CD4-positive, alpha-beta T cell treated with Interleukin-6 for 4 hours (primary cell): ENCODE measurements around the gene SMIM15.

Experiments
- DNase-seq: peaks from one replicate; pipeline ENCODE4 v3.0.0-alpha.2; 2020; ENCODE audit warnings: mixed read lengths

The SMIM15 gene

DNA sequence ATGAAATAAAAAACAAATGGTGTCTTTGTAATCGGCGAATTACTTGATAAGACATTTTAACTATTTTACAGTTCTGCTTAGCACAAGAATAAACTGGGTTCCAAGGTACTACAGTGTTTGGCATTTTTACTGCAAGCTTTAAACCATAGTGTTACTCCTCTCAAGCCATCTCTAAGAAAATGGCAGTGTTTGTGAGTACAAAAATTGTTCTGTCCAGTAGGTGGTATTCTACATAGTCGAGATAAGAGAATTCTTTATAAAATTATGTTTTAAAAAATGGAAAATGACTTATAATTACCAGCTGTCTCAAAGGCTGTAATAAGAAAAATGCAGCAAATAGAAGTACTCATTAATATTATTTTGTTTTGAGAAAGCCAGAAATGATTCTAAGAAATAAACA, 3.2 kb downstream of the SMIM15 start:
- DNase-seq: no peak

DNA sequence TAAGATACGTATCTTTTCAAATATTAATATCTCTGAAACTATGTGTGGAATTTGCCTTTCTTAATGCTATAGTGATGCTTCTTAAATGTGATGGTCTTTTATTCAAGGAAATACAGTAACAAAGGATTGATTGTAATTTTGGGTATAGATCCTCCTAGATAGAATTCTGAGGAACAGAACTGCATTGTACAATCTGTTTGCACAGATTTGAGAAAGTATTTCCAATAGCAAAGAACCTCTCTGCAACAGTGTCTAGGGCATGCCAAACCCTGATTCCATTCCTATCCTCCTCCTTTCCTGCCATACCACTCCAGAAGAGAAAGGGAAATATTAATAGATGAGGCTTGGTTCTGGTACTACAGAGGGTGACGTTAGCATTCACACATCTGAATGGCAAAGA, 10.4 kb downstream of the SMIM15 start:
- no peak for DNase-seq

DNA sequence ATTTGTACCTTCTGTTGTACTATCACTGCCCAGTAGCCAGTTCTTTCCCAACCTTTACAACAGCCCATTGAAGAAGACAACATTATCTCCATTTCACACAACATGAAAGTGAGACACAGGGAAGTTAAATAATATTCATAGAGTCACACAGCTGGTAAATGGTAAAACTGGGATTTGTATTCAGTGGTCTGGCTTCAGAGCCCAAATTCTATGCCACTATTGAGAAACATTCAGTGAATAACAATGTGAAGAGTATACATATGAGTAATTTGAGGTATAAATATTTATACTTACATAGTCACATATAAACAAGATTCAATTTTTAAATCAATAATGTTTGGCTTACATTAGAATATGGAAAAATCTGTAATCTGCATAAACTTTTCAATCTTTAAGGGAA, 13.8 kb downstream of the SMIM15 start:
- DNase-seq: no peak

DNA sequence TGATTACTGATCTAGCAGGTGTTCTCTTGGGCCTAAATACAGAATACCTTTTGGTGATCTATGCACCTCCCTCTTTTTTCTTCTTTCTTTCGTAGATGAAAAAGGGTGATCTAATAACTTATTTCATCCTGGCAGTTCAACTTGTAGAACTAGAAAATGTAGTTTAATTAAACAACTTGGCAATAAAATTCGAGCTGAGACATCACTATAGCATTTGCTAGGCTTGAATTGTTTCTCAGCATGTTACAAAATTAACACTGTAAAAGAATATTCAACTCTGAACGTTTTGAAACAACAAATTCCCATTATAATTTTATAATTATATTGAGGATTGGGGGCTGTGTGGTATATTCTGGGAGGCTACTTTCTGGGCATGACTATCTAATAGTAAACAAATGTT, 19.5 kb downstream of the SMIM15 start:
- DNase-seq: no peak

DNA sequence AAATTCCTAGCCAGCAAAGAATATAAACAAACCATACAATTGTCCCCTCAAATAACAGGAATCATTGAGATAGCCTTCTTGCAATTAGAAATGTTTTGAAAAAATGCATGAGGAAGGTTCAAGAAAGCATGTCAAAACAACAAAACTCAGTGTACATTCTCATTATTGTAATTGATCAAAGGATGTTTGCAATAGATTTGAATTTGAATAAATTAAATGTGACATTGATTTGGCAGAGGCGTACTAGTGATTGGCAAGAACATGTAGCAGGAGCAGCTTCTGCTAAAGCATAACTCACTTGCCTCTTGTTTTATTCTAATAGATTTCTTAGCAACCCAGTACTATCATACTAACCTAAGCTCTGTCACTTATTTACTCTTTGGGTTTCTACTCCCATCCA, 19.9 kb downstream of the SMIM15 start:
- no peak for DNase-seq

DNA sequence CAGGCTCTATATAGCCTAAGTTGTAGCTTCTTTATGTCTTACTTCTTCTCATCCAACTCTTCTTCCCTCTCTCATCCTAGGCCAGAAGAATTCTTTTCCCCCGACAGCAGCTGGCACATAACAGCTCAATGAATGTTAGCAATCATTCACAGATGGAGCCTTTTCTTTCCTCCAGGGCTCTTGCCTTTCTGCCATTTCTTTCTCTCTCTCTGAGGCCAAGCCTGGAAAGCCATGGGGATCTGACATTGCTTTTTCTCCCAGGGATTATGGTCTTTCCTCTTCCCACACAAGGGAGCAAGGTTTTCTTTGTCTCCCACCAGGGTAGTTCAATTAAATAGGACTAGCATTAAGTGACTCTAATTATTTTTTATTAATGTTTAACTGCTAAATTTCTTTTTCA, 20.5 kb downstream of the SMIM15 start:
- DNase-seq: no peak

DNA sequence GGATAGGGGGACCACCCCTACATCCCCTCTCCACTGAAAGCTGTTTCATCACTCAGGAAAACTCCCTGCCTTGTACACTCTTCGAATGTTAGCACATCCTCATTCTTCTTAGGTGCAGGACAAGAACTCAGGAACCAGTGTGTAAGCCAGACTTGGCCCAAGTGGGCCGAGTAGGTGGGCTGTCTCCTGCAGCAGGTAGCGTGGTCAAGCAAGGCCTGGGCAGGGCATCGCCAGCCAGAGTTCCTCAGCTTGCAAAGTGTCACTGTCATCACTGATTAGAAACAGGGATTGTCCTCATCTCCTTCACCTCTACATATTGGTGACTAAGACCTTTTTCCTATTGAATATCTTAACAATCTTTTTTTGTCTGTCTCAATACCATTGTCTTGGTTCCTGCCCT, 22.3 kb downstream of the SMIM15 start:
- no peak for DNase-seq

DNA sequence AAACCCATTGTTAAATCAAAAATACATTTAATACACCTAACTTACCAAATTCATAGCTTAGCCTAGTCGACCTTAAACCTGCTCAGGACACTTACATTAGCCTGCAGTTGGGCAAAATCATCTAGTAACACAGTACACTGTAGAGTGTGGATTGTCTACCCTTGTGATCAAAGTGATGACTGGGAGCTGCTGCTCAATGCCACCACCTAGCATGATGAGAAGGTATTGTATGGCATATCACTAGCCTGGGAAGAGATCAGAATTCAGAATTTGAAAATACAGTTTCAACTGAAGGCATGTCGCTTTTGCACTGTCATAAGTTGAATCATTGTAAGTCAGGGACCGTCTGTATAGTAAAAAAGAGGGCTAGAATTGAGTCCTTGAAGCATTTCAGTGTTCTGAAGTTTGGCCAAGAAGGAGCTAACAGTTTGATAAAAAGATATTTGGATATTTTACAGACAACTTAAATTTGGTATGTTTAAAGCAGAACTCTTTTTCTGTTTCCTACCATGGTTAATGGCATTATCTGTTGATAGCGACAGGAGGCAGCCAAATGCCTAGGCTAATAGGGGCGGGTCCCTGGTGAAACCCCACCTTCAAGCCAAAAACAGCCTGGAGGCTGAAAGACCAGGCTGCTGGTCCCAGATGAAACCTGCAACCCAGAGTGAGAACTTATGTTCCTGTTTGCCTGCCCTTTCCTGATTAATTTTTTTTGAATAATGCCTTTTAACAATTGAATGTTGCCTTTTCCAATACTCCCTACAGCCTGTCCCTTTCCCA, 23.0 kb downstream of the SMIM15 start:
- no peak for DNase-seq

DNA sequence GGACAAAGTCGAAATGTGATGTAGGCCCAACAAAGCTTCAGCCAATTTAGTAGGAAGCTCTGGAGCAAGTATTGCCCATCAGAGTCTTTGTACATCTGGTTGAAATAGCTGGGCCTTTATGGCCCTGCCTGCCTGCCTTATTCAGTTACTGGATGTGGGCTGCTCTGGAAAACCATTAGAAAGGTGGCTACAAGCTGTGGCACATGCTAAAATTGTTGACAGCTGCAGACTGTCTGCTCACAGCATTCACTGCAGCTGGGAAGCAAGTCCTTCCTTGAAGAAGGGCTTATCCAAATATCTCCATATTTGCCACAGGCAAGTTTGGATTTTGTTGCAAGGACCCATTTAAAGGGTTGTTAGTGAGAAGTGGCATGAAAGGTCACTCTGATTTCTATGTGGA, 24.4 kb downstream of the SMIM15 start:
- DNase-seq: no peak

DNA sequence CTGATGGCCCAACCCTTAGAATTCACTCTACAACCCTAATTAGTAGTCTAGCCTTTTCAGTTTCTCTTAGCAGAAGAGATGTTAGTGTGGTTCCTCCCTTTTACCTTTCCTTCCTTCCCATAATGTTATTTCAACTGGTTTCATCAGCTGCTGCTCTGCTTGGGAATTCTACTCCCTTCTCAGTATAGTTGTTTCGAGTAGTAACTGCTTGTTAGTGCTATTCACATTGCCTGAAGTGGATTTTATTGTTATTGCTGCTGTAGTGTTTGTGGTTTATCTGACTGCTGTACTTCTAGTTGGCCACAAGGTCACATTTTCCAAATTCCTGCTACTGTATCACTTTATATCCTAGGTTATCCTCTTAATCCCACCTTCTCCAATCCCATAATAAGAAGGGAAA, 29.7 kb downstream of the SMIM15 start:
- DNase-seq: no peak

DNA sequence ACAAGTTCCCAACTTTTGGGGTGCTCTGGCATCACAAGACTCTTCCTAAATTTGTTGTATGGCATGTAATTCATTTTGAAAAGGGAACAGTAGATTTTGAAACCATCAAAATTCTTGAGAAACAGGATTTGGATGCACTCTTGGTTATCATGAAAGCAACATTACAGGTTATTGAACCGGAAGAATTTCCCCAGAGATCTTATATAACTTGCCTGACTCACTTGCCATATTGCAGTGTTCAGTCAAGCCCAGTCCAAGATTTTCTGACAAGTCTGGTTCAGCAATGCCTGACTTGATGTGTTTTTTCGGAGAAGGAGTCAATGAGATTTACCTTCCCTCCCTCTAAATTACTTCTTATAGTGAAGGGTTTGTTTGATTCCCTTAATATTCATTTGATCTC, 32.0 kb downstream of the SMIM15 start:
- no peak for DNase-seq

DNA sequence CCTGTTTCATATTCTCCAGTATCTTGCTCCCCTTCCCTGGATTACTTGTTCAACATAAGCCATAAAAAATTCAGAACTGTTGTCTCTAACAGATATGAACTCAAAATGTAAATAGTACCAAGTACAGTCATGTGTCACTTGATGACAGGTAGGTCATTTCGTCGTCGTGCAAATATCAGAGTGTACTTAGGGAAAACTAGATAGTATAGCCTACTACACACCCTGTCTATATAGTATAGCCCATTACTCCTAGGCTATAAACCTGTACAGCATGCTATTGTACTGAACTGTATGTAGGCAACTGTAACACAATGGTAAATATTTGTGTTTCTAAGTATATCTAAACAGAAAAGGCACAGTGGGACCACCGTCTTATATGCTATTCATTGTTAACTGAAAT, 39.1 kb downstream of the SMIM15 start:
- no peak for DNase-seq

DNA sequence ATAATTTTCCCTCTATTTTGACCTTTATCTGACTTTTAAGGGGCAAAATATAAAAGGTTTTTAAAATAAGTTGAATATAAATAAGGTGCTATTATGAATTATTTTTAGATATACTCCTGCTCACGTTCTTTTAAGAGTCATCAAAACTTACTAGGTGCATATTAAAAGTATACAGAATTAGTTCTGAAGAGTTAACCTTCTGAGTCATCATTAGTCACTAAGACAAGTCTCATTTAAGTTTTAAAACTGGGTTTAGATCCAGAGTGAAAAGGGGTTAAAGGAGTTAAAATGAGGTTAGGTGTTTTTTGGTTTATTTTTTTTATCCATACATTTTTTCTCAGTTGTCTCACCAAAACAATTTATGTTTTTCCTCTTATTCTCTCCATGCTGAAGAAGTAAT, 41.7 kb downstream of the SMIM15 start:
- DNase-seq: no peak

DNA sequence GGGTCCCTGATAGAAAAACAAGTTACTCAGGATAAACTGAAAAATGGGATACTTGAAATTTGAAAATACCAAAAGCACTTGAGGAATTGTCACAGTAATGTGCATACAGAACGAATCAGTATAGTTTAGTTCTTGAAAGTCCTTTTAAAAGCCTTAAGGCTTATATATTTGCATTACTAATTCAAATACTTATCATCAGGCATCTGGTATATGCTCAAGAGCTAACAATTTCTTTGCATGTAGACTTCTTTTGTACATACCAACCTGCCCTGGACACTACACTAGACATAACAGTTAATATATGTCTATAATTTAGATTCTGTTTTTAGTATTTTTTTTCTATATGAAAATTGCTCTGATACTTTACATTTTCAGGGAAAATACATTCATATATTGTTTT, 43.2 kb downstream of the SMIM15 start:
- DNase-seq: no peak

DNA sequence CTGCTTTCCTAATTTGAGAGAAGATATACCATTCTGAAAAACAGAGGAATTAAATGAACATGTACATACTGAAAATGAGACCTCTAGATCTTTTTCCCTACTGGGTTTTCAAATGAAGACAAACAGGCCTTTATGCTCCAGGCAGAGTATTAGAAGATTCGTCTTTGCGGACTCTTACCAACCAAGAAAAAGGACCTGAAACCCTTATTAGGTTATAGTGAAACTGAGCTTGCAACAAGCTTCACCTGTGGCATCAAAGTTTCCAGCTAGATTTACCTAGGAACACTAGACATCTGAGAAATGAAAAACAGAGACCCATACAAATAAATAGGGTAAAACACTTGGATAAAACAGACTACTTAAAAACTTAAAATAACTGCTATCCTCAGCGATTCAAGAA, 46.3 kb downstream of the SMIM15 start:
- no peak for DNase-seq

DNA sequence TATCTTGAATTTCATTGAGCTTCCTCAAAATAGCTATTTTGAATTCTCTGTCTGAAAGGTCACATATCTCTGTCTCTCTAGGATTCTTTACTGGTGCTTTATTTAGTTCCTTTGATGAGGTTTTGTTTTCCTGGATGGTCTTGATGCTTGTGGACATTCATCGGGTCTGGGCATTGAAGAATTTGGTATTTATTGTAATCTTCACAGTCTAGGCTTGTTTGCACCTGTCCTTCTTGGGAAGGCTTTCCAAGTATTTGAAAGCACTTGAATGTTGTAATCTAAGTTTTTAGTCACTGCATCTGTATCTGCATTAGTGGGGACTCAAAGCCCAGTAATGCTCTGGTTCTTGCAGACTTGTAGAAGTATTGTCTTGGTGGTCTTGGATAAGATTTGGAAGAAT, 47.8 kb downstream of the SMIM15 start:
- no peak for DNase-seq
